Measurements from ENCODE around the gene ADRA2C.

Gene ADRA2C

DNA sequence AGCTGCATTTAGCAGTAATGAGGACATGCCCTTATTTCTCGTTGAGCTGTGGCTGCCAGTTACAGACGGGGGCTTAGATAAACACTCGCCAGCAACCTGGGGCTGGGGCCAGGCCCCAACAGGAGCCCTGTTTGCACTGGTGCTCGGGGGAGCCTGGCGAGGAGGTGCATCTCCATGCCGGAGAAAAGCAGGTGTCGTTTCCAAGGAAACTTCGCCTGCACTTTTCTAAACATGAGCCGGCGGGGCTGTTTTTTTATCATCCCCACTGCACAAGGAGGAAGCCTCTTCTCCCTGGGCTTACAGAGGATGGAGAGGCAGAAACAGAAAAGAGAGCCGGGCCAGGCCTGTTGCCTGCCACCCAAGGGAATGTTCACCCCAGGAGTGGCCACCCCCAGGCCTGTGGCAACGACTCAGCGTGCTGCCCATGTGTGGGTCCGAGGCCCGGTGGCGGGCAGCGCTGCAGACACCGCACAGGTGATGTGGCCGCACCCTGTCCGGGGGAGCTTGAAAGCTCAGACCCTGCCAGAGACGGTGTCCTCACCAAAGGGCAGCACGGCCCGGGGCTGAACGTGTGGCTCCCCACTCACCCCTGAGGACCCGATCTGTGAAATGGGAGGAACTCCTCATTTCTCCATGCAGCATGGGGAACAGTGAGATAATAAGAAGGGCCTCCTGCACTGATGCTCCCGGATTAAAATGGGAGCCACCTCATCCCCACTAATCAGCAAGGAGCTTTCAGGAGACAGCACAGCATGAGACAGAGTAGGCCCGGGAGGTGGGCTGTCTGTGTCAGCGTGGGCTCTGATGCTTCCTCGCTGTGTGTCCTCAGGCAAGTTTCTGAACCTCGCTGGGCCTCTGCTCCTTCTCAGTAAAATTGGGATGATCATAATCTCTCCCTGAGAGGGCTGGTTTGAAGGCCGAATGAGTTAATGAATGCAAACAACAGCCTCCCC is 33.8 kb upstream of the ADRA2C start:
- TF ChIP-seq, protein P1, sequence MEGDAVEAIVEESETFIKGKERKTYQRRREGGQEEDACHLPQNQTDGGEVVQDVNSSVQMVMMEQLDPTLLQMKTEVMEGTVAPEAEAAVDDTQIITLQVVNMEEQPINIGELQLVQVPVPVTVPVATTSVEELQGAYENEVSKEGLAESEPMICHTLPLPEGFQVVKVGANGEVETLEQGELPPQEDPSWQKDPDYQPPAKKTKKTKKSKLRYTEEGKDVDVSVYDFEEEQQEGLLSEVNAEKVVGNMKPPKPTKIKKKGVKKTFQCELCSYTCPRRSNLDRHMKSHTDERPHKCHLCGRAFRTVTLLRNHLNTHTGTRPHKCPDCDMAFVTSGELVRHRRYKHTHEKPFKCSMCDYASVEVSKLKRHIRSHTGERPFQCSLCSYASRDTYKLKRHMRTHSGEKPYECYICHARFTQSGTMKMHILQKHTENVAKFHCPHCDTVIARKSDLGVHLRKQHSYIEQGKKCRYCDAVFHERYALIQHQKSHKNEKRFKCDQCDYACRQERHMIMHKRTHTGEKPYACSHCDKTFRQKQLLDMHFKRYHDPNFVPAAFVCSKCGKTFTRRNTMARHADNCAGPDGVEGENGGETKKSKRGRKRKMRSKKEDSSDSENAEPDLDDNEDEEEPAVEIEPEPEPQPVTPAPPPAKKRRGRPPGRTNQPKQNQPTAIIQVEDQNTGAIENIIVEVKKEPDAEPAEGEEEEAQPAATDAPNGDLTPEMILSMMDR (IDR thresholded peaks at IDR 0.05; ENCODE audit: control extremely low read depth, extremely low read depth, low read depth, missing control alignments), result no peak
- DNase-seq (ENCODE audit: extremely low spot score), result no peak
- POLR2A ChIA-PET, result no interaction called here
- CTCF ChIA-PET, result interaction anchor here (1.1 kb wide), 1 partner anchor 15 kb away, joined by 3 read pairs; no protein-coding TSS in a partner anchor

DNA sequence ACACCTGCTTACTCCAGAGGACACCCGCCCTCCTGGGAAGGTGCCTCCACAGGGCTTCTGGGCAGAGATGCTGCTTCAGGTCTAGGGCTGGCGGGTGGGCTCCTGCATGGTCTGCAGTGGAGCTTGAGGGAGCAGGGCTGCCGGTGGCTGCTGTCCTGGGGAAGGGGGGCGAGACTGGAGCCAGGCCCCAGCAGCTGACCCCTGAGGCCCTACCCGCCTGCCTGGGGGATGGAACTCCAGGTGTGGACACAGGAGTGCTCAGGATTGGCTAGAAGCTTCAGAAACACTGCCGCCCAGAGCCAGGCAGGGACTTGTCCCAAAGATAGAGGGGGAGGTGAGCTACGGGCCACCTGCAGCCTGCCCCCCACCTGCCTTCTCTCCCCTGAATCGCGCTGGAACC is 33.0 kb upstream of the ADRA2C start:
- DNase-seq (ENCODE audit: extremely low spot score), result no peak
- ChIA-PET CTCF (interaction anchor here (1.1 kb wide), 1 partner anchor 14 kb away, joined by 3 read pairs; no protein-coding TSS in a partner anchor), POLR2A (interaction anchor here (0.7 kb wide), 1 partner anchor 21 kb away, joined by 3 read pairs; no protein-coding TSS in a partner anchor)
- TF ChIP-seq, protein P1 (IDR thresholded peaks at IDR 0.05; ENCODE audit: control extremely low read depth, extremely low read depth, low read depth, missing control alignments), result no peak

DNA sequence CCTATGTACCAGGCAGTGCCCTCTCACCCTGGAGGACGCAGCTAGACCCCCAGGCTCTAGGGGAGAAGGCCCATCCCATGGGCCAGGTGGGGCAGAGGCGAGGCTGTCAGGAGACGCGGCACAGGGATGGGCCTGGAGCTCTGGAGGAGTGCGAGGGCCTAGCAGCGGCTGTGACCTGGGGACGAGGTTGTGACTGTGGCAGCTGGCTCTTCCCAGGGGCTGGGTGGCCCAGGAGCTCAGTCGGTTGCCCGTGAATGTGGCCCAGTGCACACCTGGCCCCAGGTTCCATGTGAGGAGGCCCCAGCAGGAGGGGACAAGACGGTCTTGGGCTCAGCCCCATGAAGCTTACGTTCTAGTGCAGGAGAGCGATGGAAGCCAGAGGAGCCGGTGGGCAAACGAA is 31.0 kb upstream of the ADRA2C start:
- no peak for DNase-seq (ENCODE audit: extremely low spot score)
- TF ChIP-seq, protein P1 (IDR thresholded peaks at IDR 0.05; ENCODE audit: control extremely low read depth, extremely low read depth, low read depth, missing control alignments), result no peak
- ChIA-PET CTCF (no interaction called here), POLR2A (no interaction called here)

DNA sequence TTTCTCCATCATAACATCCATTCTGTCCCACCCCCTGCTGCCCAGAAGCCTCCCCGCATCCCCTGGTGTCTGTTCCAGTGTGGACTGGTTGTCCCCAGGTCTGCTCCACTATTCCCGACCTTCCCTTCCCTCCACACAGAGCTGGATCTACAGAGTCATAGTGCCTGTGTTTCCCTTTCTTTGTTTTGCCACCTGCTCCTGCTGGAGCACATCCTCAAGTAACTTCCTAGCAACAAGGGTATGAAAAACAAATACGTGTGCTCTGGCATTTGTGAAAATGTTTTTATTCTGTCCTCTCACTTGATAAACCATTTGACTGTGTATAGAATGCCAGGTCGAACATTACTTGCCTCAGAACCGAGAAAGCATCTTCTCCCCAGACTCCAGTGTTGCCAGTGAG is 29.9 kb upstream of the ADRA2C start:
- ChIA-PET CTCF (no interaction called here), POLR2A (no interaction called here)
- no peak for DNase-seq (ENCODE audit: extremely low spot score)
- TF ChIP-seq, protein P1 (IDR thresholded peaks at IDR 0.05; ENCODE audit: control extremely low read depth, extremely low read depth, low read depth, missing control alignments), result no peak

DNA sequence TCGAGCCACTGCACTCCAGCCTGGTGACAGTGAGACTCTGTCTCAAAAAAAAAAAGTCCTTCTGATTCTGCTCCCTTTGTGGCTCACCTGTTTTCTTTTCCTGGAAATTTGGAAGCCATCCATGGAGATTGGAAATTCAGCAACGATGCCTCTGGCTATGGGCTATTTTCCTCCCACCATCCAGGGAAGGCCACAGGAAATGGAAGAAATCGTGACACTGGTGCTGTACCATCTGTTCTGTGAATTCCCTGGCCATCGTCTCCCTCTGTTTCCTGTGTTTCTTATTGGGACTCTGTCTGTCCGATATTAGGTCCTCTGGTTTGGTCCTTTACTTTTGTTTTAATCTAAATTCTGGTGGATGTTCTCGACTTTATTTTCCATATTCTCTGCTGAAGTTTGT is 29.4 kb upstream of the ADRA2C start:
- CTCF ChIA-PET, result interaction anchor here (0.9 kb wide), 1 partner anchor 10 kb away, joined by 3 read pairs; no protein-coding TSS in a partner anchor
- no peak for DNase-seq (ENCODE audit: extremely low spot score)
- TF ChIP-seq, protein P1 (IDR thresholded peaks at IDR 0.05; ENCODE audit: control extremely low read depth, extremely low read depth, low read depth, missing control alignments), result no peak
- POLR2A ChIA-PET, result no interaction called here

DNA sequence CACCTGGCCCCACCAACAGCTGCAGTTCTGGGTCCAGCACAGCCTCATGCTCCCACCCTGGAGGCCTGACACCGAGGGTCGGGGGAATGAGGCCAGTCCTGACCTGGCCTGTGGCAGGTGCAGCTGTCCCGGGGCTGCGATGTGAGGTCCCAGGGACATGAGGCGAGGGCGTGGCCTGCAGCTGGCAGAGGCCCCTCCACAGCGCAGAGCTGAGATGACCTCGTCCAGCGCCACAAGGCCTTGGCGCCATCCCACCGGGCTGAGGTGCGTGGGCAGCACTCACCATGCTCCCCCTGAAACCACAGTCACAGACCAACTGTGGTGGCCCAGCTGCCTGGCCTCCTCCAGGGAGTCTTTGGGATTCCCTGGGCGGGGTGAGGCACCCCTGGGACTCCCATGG is 26.6 kb upstream of the ADRA2C start:
- CTCF ChIA-PET, result no interaction called here
- POLR2A ChIA-PET, result no interaction called here

More for the DNA sequence above, 26.6 kb upstream of the ADRA2C start:
- DNase-seq (ENCODE audit: extremely low spot score), result no peak
- TF ChIP-seq, protein P1 (IDR thresholded peaks at IDR 0.05; ENCODE audit: control extremely low read depth, extremely low read depth, low read depth, missing control alignments), result no peak
